SK-N-SH treated with all-trans-retinoic acid at 6 μM for 48 hours (cell line): Measurements from ENCODE around the gene SNUPN.
A peak's percentile ranks its signal among the peaks of the same experiment; 100 is the strongest.

Source experiments
- ATAC-seq: fragments of 200-7000 bp; cut with Tn5 transposase; 3 replicates; pipeline ENCODE4 v1.9.1; 2020; ENCODE audit warnings: mild to moderate bottlenecking, moderate library complexity
- ARNTL ChIP-seq: fragments of 450-650 bp; formaldehyde crosslinking; IDR thresholded peaks from 2 replicates; pipeline ENCODE4 v1.5.0; 2020; ENCODE audit warnings: low read depth, mild to moderate bottlenecking, moderate library complexity, borderline replicate concordance
- ESRRG ChIP-seq: fragments of 250-450 bp; sonication (Bioruptor Pico); IDR thresholded peaks from 2 replicates; pipeline ENCODE4 v1.6.1; 2021; ENCODE audit warnings: mild to moderate bottlenecking
- GLIS3 ChIP-seq: fragments of 250-450 bp; sonication (Bioruptor Pico); IDR thresholded peaks from 2 replicates; pipeline ENCODE4 v1.5.0; 2020; ENCODE audit warnings: mild to moderate bottlenecking, moderate library complexity
- ISL1 ChIP-seq: fragments of 250-450 bp; sonication (Bioruptor Pico); IDR thresholded peaks from 2 replicates; pipeline ENCODE4 v2.1.2; 2022; ENCODE audit warnings: mild to moderate bottlenecking, moderate library complexity
- OSR1 ChIP-seq: fragments of 250-450 bp; sonication (Bioruptor Pico); IDR thresholded peaks from 2 replicates; pipeline ENCODE4 v1.8.0; 2022; ENCODE audit warnings: moderate library complexity, mild to moderate bottlenecking, inconsistent platforms
- PATZ1 ChIP-seq: fragments of 250-450 bp; sonication (Bioruptor Pico); IDR thresholded peaks from 2 replicates; pipeline ENCODE4 v1.8.0; 2020; ENCODE audit warnings: mild to moderate bottlenecking, moderate library complexity, borderline replicate concordance
- PPARA ChIP-seq: fragments of 250-450 bp; sonication (Bioruptor Pico); IDR thresholded peaks from 2 replicates; pipeline ENCODE4 v1.5.0; 2020; ENCODE audit warnings: mild to moderate bottlenecking, borderline replicate concordance
- SNAI2 ChIP-seq: fragments of 250-450 bp; sonication (Bioruptor Pico); IDR thresholded peaks from 2 replicates; pipeline ENCODE4 v1.5.0; 2020; ENCODE audit warnings: mild to moderate bottlenecking, moderate library complexity
- TCF4 ChIP-seq: fragments of 250-450 bp; sonication (Bioruptor Pico); IDR thresholded peaks from 2 replicates; pipeline ENCODE4 v1.8.0; 2021; ENCODE audit warnings: mild to moderate bottlenecking, moderate library complexity, borderline replicate concordance
- TOX ChIP-seq: fragments of 250-450 bp; sonication (Bioruptor Pico); IDR thresholded peaks from 2 replicates; pipeline ENCODE4 v1.8.0; 2021; ENCODE audit warnings: mild to moderate bottlenecking, moderate library complexity, borderline replicate concordance
- TSHZ2 ChIP-seq: fragments of 250-450 bp; sonication (Bioruptor Pico); IDR thresholded peaks from 2 replicates; pipeline ENCODE4 v1.5.0; 2020; ENCODE audit warnings: mild to moderate bottlenecking, moderate library complexity
- ZC3H10 ChIP-seq: fragments of 250-450 bp; sonication (Bioruptor Pico); IDR thresholded peaks from 2 replicates; pipeline ENCODE4 v1.5.1; 2021; ENCODE audit warnings: mild to moderate bottlenecking, moderate library complexity
- ZFP3 ChIP-seq: fragments of 250-450 bp; sonication (Bioruptor Pico); IDR thresholded peaks from 2 replicates; pipeline ENCODE4 v1.5.0; 2020; ENCODE audit warnings: mild to moderate bottlenecking, moderate library complexity
- ZFP30 ChIP-seq: fragments of 450-650 bp; formaldehyde crosslinking; IDR thresholded peaks from 2 replicates; pipeline ENCODE4 v1.5.0; 2022; ENCODE audit warnings: mild to moderate bottlenecking, moderate library complexity
- ZNF565 ChIP-seq: fragments of 450-650 bp; formaldehyde crosslinking; conservative IDR thresholded peaks from 2 replicates; pipeline ENCODE4 v1.5.0; 2020; ENCODE audit warnings: low read depth, mild to moderate bottlenecking, moderate library complexity
- ZNF8 ChIP-seq: fragments of 450-650 bp; formaldehyde crosslinking; IDR thresholded peaks from 2 replicates; pipeline ENCODE4 v1.5.0; 2020; ENCODE audit warnings: mild to moderate bottlenecking, moderate library complexity

The SNUPN gene

GRCh38 chr15:75649045-75649761 is 23.7 kb upstream of the SNUPN start:
- ATAC-seq, result no peak
- TF ChIP-seq TOX (CRISPR knock-in tag) (no peak), ZFP3 (CRISPR knock-in tag) (no peak), PPARA (CRISPR knock-in tag) (no peak), SNAI2 (CRISPR knock-in tag) (no peak), ZFP30 (CRISPR knock-in tag) (no peak), ISL1 (no peak), OSR1 (no peak), PATZ1 (CRISPR knock-in tag) (no peak), ZNF8 (CRISPR knock-in tag) (no peak), TSHZ2 (CRISPR knock-in tag) (no peak)

GRCh38 chr15:75648156-75649000 is 22.9 kb upstream of the SNUPN start:
- ATAC-seq, result peak; percentile 38

More at GRCh38 chr15:75648156-75649000, 22.9 kb upstream of the SNUPN start:
- TF ChIP-seq ZC3H10 (CRISPR knock-in tag) (no peak), ZFP3 (CRISPR knock-in tag) (no peak), TCF4 (CRISPR knock-in tag) (no peak), ESRRG (CRISPR knock-in tag) (no peak), ISL1 (no peak), PPARA (CRISPR knock-in tag) (no peak), PATZ1 (CRISPR knock-in tag) (no peak), OSR1 (no peak), ARNTL (CRISPR knock-in tag) (no peak), TSHZ2 (CRISPR knock-in tag) (no peak), ZNF565 (CRISPR knock-in tag) (no peak), SNAI2 (CRISPR knock-in tag) (no peak), GLIS3 (no peak)
